Left renal pelvis (tissue), 4 donors: ENCODE data around the gene PPM1K. TPM values are rescaled to one million over a fixed set of nuclear protein-coding genes. Genes with fewer than 3 reads are reported as not detected.

Experiments
- DNase-seq, 4 donors: peaks; one replicate each; pipeline ENCODE4 v3.0.0-alpha.2; 2013; ENCODE audit warnings: low read depth in 4 of 4, low spot score in 3 of 4
- polyA plus RNA-seq, 4 donors: library from polyadenylated mRNA; unstranded; fragments of 120-200 nt; gene quantifications; one replicate each; pipeline ENCODE4 v1.2.1, GENCODE V29; 2013; ENCODE audit not compliant: insufficient read length in 4 of 4

The PPM1K gene
- polyA plus RNA-seq, 4 donors = 14.6 to 20.5 (median 17.7) TPM

DNA sequence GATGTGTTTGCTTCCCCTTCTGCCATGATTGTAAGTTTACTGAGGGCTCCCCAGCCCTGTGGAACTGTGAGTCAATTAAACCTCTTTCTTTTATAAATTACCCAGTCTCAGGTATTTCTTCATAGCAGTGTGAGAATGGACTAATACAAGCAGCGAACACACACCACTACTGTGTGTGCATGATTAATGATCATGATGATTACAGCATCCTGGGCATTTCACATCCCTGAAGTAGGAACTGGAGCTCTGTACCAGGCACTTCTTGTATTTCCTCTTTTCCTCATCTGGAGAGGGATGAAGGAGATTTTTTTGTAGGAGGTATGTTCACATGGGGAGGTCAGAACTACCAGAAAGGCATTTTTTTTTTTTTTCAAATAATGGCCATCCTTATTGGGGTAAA is 60.8 kb downstream of the PPM1K start:
- DNase-seq = no peak

DNA sequence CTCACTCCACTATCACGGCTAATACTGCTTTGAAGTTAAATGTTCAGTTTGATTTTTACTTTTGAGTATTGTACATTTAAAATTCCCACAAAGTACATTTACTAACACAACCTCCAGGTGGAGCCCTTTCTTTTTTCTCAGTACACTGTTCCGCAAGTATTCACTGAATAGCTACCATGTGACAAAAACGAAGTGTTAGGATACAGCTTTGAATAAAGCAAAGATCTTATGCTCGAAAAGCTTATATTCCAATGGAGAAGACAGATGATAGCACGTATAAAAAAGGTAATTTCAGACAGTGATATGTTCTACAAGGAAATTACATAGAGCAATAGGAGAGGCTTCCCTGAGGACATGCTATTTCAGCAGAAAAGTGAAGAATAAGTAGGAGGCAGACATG is 65.3 kb downstream of the PPM1K start:
- DNase-seq = no peak

- DNase-seq = no peak
Measured at GRCh38 chr4:88217169-88217568, 67.2 kb downstream of the PPM1K start.

DNA sequence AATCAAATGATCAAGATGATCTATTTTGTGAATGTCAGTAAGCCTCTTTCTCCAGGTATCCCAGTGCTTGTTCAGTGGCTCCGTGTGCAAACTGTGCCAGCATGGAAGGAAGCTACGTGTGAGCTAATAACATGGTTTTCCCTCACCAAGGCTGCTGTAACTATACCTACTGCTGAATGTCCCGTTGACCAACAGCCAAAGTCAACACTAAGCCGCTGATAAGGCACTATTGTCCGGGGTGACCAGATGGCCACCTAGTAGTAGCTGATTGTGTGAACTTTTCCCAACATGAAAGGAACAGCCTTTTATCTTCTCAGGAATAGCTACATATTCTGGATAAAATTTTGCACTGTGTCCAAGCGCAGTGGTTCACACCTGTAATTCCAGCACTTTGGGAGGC is 68.0 kb downstream of the PPM1K start:
- no peak for DNase-seq

DNA sequence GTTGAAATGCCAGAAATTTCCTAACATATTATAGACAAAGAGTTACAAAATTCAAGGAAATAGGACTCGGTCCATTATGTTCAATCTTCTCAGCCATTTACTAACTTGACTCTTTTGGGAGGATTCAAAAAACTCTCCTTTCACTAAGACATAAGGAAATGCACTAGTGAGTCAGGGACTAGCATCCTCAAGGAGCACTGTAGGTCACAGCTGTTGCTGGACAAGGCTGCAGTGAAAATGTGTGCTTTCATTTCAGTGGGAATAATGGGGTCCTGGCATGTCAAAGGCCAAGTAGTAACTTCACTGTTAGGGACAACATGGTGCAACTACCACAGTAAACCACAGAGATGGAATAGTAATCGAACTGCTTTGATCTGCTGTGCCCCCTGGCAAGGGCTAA is 69.0 kb downstream of the PPM1K start:
- no peak for DNase-seq

- no peak for DNase-seq
Measured at GRCh38 chr4:88212253-88212561, 72.2 kb downstream of the PPM1K start.

GRCh38 chr4:88211473-88212252 is 72.7 kb downstream of the PPM1K start:
- no peak for DNase-seq

GRCh38 chr4:88208156-88208555 is 76.2 kb downstream of the PPM1K start:
- no peak for DNase-seq

Other genes with a start within 250 kb of the PPM1K start
- 10 to 100 TPM in 2 of 4 donors, 1 to 10 TPM in 2; 5.3 to 11.9 (median 9.5) TPM for gene ABCG2, start 125.9 kb downstream of the PPM1K start, polyA plus RNA-seq
- gene HERC6, start 94.3 kb upstream of the PPM1K start, polyA plus RNA-seq = 1 to 10 TPM; 4.4 to 9.1 (median 8.9) TPM
- gene HERC5, start 172.6 kb upstream of the PPM1K start, polyA plus RNA-seq = 1 to 10 TPM; 4.8 to 6.6 (median 5.5) TPM
- 100 to 1,000 TPM; 110 to 130 (median 117) TPM for gene PYURF, start 239.2 kb upstream of the PPM1K start, polyA plus RNA-seq